ENCODE data around the gene SOX15.

- TF ChIP-seq REST (IDR thresholded peaks at IDR 0.05; ENCODE audit: insufficient read depth in 1 of 2, low read depth in 2 of 2, low read length in 1 of 2), result no peak
- TF ChIP-seq CTCF (IDR thresholded peaks at IDR 0.05), result no peak
- TF ChIP-seq POLR2AphosphoS5 (IDR thresholded peaks at IDR 0.05; ENCODE audit: low read depth, low read length), result no peak
- TF ChIP-seq TCF7L2 (IDR thresholded peaks at IDR 0.05; ENCODE audit: low read depth, low read length), result no peak
- TF ChIP-seq SIN3A (IDR thresholded peaks at IDR 0.05; ENCODE audit: borderline replicate concordance, insufficient read depth, low read depth, low read length), result no peak
These were observed 48.7 kb downstream of the SOX15 start for GRCh38 chr17:7541074-7541621.
